H9 (cell line): ENCODE measurements around the gene GSK3A. TPM values are rescaled to one million over a fixed set of nuclear protein-coding genes. Genes with fewer than 3 reads are reported as not detected.

Source experiments
- DNase-seq: peaks from one replicate; pipeline ENCODE4 v3.0.0-alpha.2; 2017
- H2AFZ ChIP-seq: one replicate; pipeline ENCODE4 v1.6.1; 2013; ENCODE audit warnings: mild to moderate bottlenecking, low read length, control low read depth, moderate library complexity
- H2AK5ac ChIP-seq: 2 replicates; pipeline ENCODE4 v1.6.1; 2013; ENCODE audit warnings: low read length, control low read depth, mixed read lengths; ENCODE audit not compliant: insufficient read length
- H2BK120ac ChIP-seq: one replicate; pipeline ENCODE4 v1.6.1; 2013; ENCODE audit warnings: low read depth, mild to moderate bottlenecking, low read length, control low read depth, inconsistent platforms; ENCODE audit not compliant: poor library complexity, severe bottlenecking
- H2BK12ac ChIP-seq: 2 replicates; pipeline ENCODE4 v1.6.1; 2013; ENCODE audit warnings: low read length, control low read depth, mixed read lengths, low read depth; ENCODE audit not compliant: insufficient read length
- H2BK15ac ChIP-seq: 2 replicates; pipeline ENCODE4 v1.6.1; 2013; ENCODE audit warnings: low read depth, low read length, control low read depth
- H2BK20ac ChIP-seq: one replicate; pipeline ENCODE4 v1.6.1; 2013; ENCODE audit warnings: low read depth, mild to moderate bottlenecking, low read length, control low read depth, inconsistent platforms; ENCODE audit not compliant: poor library complexity, severe bottlenecking
- H2BK5ac ChIP-seq: 2 replicates; pipeline ENCODE4 v1.6.1; 2013; ENCODE audit warnings: low read length, control low read depth, mixed read lengths; ENCODE audit not compliant: insufficient read length
- H3K14ac ChIP-seq: 2 replicates; pipeline ENCODE4 v1.6.1; 2013; ENCODE audit warnings: low read length, control low read depth; ENCODE audit not compliant: insufficient read depth
- H3K18ac ChIP-seq: 2 replicates; pipeline ENCODE4 v1.6.1; 2013; ENCODE audit warnings: low read depth, mild to moderate bottlenecking, mixed read lengths, low read length, control low read depth; ENCODE audit not compliant: insufficient read length
- H3K23ac ChIP-seq: 2 replicates; pipeline ENCODE4 v1.6.1; 2013; ENCODE audit warnings: low read length, control low read depth, mixed read lengths, low read depth; ENCODE audit not compliant: insufficient read length
- H3K23me2 ChIP-seq: 2 replicates; pipeline ENCODE4 v1.6.1; 2013; ENCODE audit warnings: low read depth, mild to moderate bottlenecking, mixed read lengths, low read length, control low read depth; ENCODE audit not compliant: insufficient read length, poor library complexity, severe bottlenecking
- H3K27ac ChIP-seq: 2 replicates; pipeline ENCODE4 v1.5.1; 2013; ENCODE audit warnings: low read length, control low read depth, mixed read lengths, low read depth; ENCODE audit not compliant: insufficient read length
- H3K27me3 ChIP-seq: 2 replicates; pipeline ENCODE4 v1.6.1; 2013; ENCODE audit warnings: low read length, control low read depth, inconsistent platforms; ENCODE audit not compliant: insufficient read depth
- H3K4ac ChIP-seq: 2 replicates; pipeline ENCODE4 v1.6.1; 2013; ENCODE audit warnings: low read depth, mild to moderate bottlenecking, control low read depth, inconsistent platforms, low read length, moderate library complexity
- H3K4me1 ChIP-seq: 2 replicates; pipeline ENCODE4 v1.6.1; 2013; ENCODE audit warnings: low read length, control low read depth, inconsistent platforms; ENCODE audit not compliant: insufficient read depth
- H3K4me2 ChIP-seq: 2 replicates; pipeline ENCODE4 v1.6.1; 2013; ENCODE audit warnings: low read length, control low read depth, mixed read lengths; ENCODE audit not compliant: insufficient read length, insufficient read depth
- H3K56ac ChIP-seq: 2 replicates; pipeline ENCODE4 v1.6.1; 2013; ENCODE audit warnings: low read depth, mild to moderate bottlenecking, mixed read lengths, low read length, control low read depth; ENCODE audit not compliant: insufficient read length
- H3K79me1 ChIP-seq: 2 replicates; pipeline ENCODE4 v1.6.1; 2013; ENCODE audit warnings: low read depth, mild to moderate bottlenecking, moderate library complexity, low read length, control low read depth, inconsistent platforms; ENCODE audit not compliant: insufficient read depth, poor library complexity, severe bottlenecking
- H3K79me2 ChIP-seq: 2 replicates; pipeline ENCODE4 v1.6.1; 2013; ENCODE audit warnings: low read length, control low read depth, inconsistent platforms; ENCODE audit not compliant: insufficient read depth
- H3K9ac ChIP-seq: 2 replicates; pipeline ENCODE4 v1.6.1; 2013; ENCODE audit warnings: low read length, control low read depth, mixed read lengths; ENCODE audit not compliant: insufficient read length; ENCODE audit errors: extremely low read depth
- H3K9me3 ChIP-seq: one replicate; pipeline ENCODE4 v1.6.1; 2013; ENCODE audit warnings: low read depth, low read length, inconsistent platforms; ENCODE audit not compliant: control insufficient read depth
- H3T11ph ChIP-seq: one replicate; pipeline ENCODE4 v1.6.1; 2013; ENCODE audit warnings: mild to moderate bottlenecking, low read length, control low read depth, inconsistent platforms
- H4K20me1 ChIP-seq: one replicate; pipeline ENCODE4 v1.6.1; 2013; ENCODE audit not compliant: control insufficient read depth, insufficient read length, insufficient read depth
- H4K5ac ChIP-seq: 2 replicates; pipeline ENCODE4 v1.6.1; 2013; ENCODE audit warnings: low read depth, mild to moderate bottlenecking, mixed read lengths, low read length, control low read depth; ENCODE audit not compliant: insufficient read length
- H4K8ac ChIP-seq: replicated peaks from 2 replicates; pipeline ENCODE4 v1.6.1; 2013; ENCODE audit warnings: low read length, control low read depth, mixed read lengths, low read depth; ENCODE audit not compliant: insufficient read length
- H4K91ac ChIP-seq: 2 replicates; pipeline ENCODE4 v1.6.1; 2013; ENCODE audit warnings: low read depth, mild to moderate bottlenecking, moderate library complexity, mixed read lengths, low read length, control low read depth; ENCODE audit not compliant: insufficient read length
- H3K27ac Mint-ChIP-seq, 3 experiments: 2 replicates in 2 of 3; 3 replicates in 1 of 3; pipeline ENCODE4 v1.8.0; 2020 to 2021; ENCODE audit warnings: mixed read lengths in 3 of 3, mild to moderate bottlenecking in 1 of 3, moderate library complexity in 1 of 3
- H3K27me3 Mint-ChIP-seq: 2 replicates; pipeline ENCODE4 v1.8.0; 2021; ENCODE audit warnings: low read depth, mild to moderate bottlenecking, moderate library complexity, mixed read lengths
- H3K36me3 Mint-ChIP-seq, 3 experiments: 2 replicates in 2 of 3; 3 replicates in 1 of 3; pipeline ENCODE4 v1.8.0; 2020 to 2021; ENCODE audit warnings: low read depth in 3 of 3, mixed read lengths in 3 of 3; ENCODE audit not compliant: insufficient read depth in 1 of 3
- H3K4me1 Mint-ChIP-seq, 2 experiments: 2 replicates each; pipeline ENCODE4 v1.8.0; 2020; ENCODE audit warnings: mixed read lengths in 2 of 2
- H3K4me3 Mint-ChIP-seq, 2 experiments: 2 replicates in 1 of 2; 3 replicates in 1 of 2; pipeline ENCODE4 v1.8.0; 2020 to 2021; ENCODE audit warnings: mild to moderate bottlenecking in 2 of 2, mixed read lengths in 2 of 2, moderate library complexity in 1 of 2
- H3K9me3 Mint-ChIP-seq, 2 experiments: 2 replicates in 1 of 2; 3 replicates in 1 of 2; pipeline ENCODE4 v1.8.0; 2020; ENCODE audit warnings: mild to moderate bottlenecking in 2 of 2, mixed read lengths in 2 of 2, moderate library complexity in 1 of 2
- WGBS: extraction: QIAGEN DNeasy Blood & Tissue Kit; methylation state at CpG from one replicate; pipeline ENCODE4 v1.1.7; 2013; ENCODE audit warnings: missing lambda C conversion rate, low lambda C conversion rate, mixed read lengths; ENCODE audit not compliant: insufficient read length; ENCODE audit errors: extremely low coverage; 5-methylcytosine and 5-hydroxymethylcytosine counted together
- total RNA-seq: library from RNA; stranded (reverse); gene quantifications from 2 replicates; pipeline ENCODE4 v1.2.1, GENCODE V29; 2021
- TF ChIP-seq, protein P1 (sequence below): fragments of 200-600 bp; sonication (generic); conservative IDR thresholded peaks from 3 replicates; pipeline ENCODE4 v1.8.0; 2021; ENCODE audit warnings: antibody characterized with exemption, mild to moderate bottlenecking

GSK3A gene
- total RNA-seq, 1 experiment from 2014 or later, result 52.4 TPM

- H2BK20ac ChIP-seq, result no peak overlapping the region
- no peak overlapping the region for H3K23ac ChIP-seq
- H3K56ac ChIP-seq, result no peak overlapping the region
- no peak overlapping the region for H4K5ac ChIP-seq
- no peak overlapping the region for H2BK12ac ChIP-seq
- H3K4me1 Mint-ChIP-seq, result peaks cover 32 to 39% of the 10 kb centered on the region in 2 experiments
- no peak overlapping the region for H3K4me2 ChIP-seq
- DNase-seq, result no peak
- no peaks in the 10 kb centered on the region; a peak in 2 of 5 replicates for H3K9me3 Mint-ChIP-seq
- no peaks in the 10 kb centered on the region for H3K27me3 ChIP-seq
- peaks cover 10 to 25% (median 25%) of the 10 kb centered on the region in 3 experiments for H3K36me3 Mint-ChIP-seq
- no peak overlapping the region; a peak in 1 of 5 replicates for H3K4me3 Mint-ChIP-seq
- no peaks in the 10 kb centered on the region; the same call in 1 of the 2 replicates for H3K27me3 Mint-ChIP-seq
- H3K14ac ChIP-seq, result no peak overlapping the region
- WGBS, result no CpG with 5 or more reads among the region's 76 CpGs
- H3K18ac ChIP-seq, result no peak overlapping the region
- no peak overlapping the region for H2AK5ac ChIP-seq
- H4K8ac ChIP-seq, result no peak overlapping the region
- no peak overlapping the region for H2BK5ac ChIP-seq
- TF ChIP-seq, protein P1, sequence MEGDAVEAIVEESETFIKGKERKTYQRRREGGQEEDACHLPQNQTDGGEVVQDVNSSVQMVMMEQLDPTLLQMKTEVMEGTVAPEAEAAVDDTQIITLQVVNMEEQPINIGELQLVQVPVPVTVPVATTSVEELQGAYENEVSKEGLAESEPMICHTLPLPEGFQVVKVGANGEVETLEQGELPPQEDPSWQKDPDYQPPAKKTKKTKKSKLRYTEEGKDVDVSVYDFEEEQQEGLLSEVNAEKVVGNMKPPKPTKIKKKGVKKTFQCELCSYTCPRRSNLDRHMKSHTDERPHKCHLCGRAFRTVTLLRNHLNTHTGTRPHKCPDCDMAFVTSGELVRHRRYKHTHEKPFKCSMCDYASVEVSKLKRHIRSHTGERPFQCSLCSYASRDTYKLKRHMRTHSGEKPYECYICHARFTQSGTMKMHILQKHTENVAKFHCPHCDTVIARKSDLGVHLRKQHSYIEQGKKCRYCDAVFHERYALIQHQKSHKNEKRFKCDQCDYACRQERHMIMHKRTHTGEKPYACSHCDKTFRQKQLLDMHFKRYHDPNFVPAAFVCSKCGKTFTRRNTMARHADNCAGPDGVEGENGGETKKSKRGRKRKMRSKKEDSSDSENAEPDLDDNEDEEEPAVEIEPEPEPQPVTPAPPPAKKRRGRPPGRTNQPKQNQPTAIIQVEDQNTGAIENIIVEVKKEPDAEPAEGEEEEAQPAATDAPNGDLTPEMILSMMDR, result no peak
- peaks cover 19% of the 10 kb centered on the region for H3K23me2 ChIP-seq
- H3K4me1 ChIP-seq, result peaks cover 8% of the 10 kb centered on the region; the same call in 1 of the 2 replicates
- no peak overlapping the region for H3K27ac ChIP-seq
- H3K9ac ChIP-seq, result no peak overlapping the region
- no peak overlapping the region for H4K91ac ChIP-seq
- H3K79me2 ChIP-seq, result peaks cover 3% of the 10 kb centered on the region; the same call in 1 of the 2 replicates
- H3K9me3 ChIP-seq, result no peaks in the 10 kb centered on the region
- H2AFZ ChIP-seq, result no peak overlapping the region
- H3T11ph ChIP-seq, result no peak overlapping the region
- H3K4ac ChIP-seq, result no peak overlapping the region
- peaks cover 3% of the 10 kb centered on the region for H4K20me1 ChIP-seq
- peaks cover 11% of the 10 kb centered on the region for H3K79me1 ChIP-seq
- H3K27ac Mint-ChIP-seq, result no peak overlapping the region
- no peak overlapping the region for H2BK120ac ChIP-seq
- H2BK15ac ChIP-seq, result no peak overlapping the region
Observed at GRCh38 chr19:42284066-42284501, 41.7 kb upstream of the GSK3A start.
